K562 (cell line): ENCODE measurements around the gene C12orf43. TPM values are rescaled to one million over a fixed set of nuclear protein-coding genes. Genes with fewer than 3 reads are reported as not detected.

Experiments used
- BRD4 ChIP-seq: fragments of 200-600 bp; sonication (generic); IDR thresholded peaks from 2 replicates; pipeline ENCODE4 v1.6.1; 2017; ENCODE audit warnings: inconsistent platforms
- CBX3 ChIP-seq, 2 experiments: IDR thresholded peaks; 1 replicate in 1 of 2; 2 replicates in 1 of 2; pipeline ENCODE4 v1.6.1; 2012; ENCODE audit warnings: inconsistent platforms in 2 of 2, low read length in 2 of 2, borderline replicate concordance in 1 of 2, control low read depth in 1 of 2
- GATA2 ChIP-seq: sonication (generic); formaldehyde crosslinking; IDR thresholded peaks from 2 replicates; pipeline ENCODE4 v1.4.0; 2020; ENCODE audit warnings: mild to moderate bottlenecking, missing genetic modification reagents
- HSF4 ChIP-seq: fragments of 250-450 bp; sonication (Bioruptor Pico); IDR thresholded peaks from 2 replicates; pipeline ENCODE4 v2.1.2; 2022; ENCODE audit warnings: mild to moderate bottlenecking, moderate library complexity, borderline replicate concordance
- KAT8 ChIP-seq: fragments of 450-650 bp; IDR thresholded peaks from 2 replicates; pipeline ENCODE4 v1.6.1; 2016; ENCODE audit warnings: low read depth, mild to moderate bottlenecking
- KHSRP ChIP-seq: fragments of 450-650 bp; IDR thresholded peaks from 2 replicates; pipeline ENCODE4 v1.6.1; 2017
- LARP7 ChIP-seq: fragments of 450-650 bp; IDR thresholded peaks from 2 replicates; pipeline ENCODE4 v1.6.1; 2016
- NFIX ChIP-seq: fragments of 250-450 bp; sonication (Bioruptor Pico); IDR thresholded peaks from 2 replicates; pipeline ENCODE4 v1.4.0; 2020; ENCODE audit warnings: low read depth, mild to moderate bottlenecking, moderate library complexity
- PTTG1 ChIP-seq: fragments of 450-650 bp; IDR thresholded peaks from 2 replicates; pipeline ENCODE4 v1.6.1; 2016; ENCODE audit warnings: low read depth, mild to moderate bottlenecking, missing genetic modification characterization, missing compliant biosample characterization
- RBM22 ChIP-seq: fragments of 200-400 bp; formaldehyde crosslinking; IDR thresholded peaks from 2 replicates; pipeline ENCODE4 v1.6.1; 2018; ENCODE audit warnings: low read length, low read depth; ENCODE audit not compliant: poor library complexity, severe bottlenecking
- RHOXF2B ChIP-seq: fragments of 250-450 bp; sonication (Bioruptor Pico); conservative IDR thresholded peaks from 2 replicates; pipeline ENCODE4 v1.5.1; 2021
- SMAD3 ChIP-seq: fragments of 450-650 bp; formaldehyde crosslinking; conservative IDR thresholded peaks from 2 replicates; pipeline ENCODE4 v1.4.0; 2020; ENCODE audit warnings: mild to moderate bottlenecking
- TCFL5 ChIP-seq: fragments of 250-450 bp; sonication (Bioruptor Pico); conservative IDR thresholded peaks from 2 replicates; pipeline ENCODE4 v1.6.1; 2021; ENCODE audit warnings: mild to moderate bottlenecking, moderate library complexity, matching md5 sums
- THRB ChIP-seq: fragments of 450-650 bp; formaldehyde crosslinking; conservative IDR thresholded peaks from 2 replicates; pipeline ENCODE4 v1.4.0; 2022; ENCODE audit warnings: mild to moderate bottlenecking, missing genetic modification characterization
- ZBED1 ChIP-seq: IDR thresholded peaks from 2 replicates; pipeline ENCODE4 v1.6.1; 2014
- ZBTB34 ChIP-seq: fragments of 250-450 bp; sonication (Bioruptor Pico); IDR thresholded peaks from 2 replicates; pipeline ENCODE4 v1.8.0; 2021; ENCODE audit warnings: mild to moderate bottlenecking, moderate library complexity
- ZBTB7A ChIP-seq: IDR thresholded peaks from 2 replicates; pipeline ENCODE4 v1.6.1; 2011; ENCODE audit warnings: low read depth, mild to moderate bottlenecking, low read length, moderate library complexity, borderline replicate concordance; ENCODE audit not compliant: control insufficient read depth
- ZNF184 ChIP-seq: sonication (generic); formaldehyde crosslinking; IDR thresholded peaks from 2 replicates; pipeline ENCODE4 v1.5.0; 2020; ENCODE audit warnings: missing genetic modification reagents
- ZNF274 ChIP-seq: IDR thresholded peaks from 2 replicates; pipeline ENCODE4 v1.6.1; 2011; ENCODE audit warnings: low read depth, mild to moderate bottlenecking, low read length, moderate library complexity, borderline replicate concordance
- ZNF507 ChIP-seq: conservative IDR thresholded peaks from 2 replicates; pipeline ENCODE4 v1.6.1; 2017; ENCODE audit warnings: missing genetic modification characterization, missing compliant biosample characterization
- ZNF766 ChIP-seq: fragments of 200-800 bp; sonication (Bioruptor generic); conservative IDR thresholded peaks from 2 replicates; pipeline ENCODE4 v1.6.1; 2016; ENCODE audit warnings: missing genetic modification characterization, missing compliant biosample characterization
- polyA plus RNA-seq, 8 experiments: library from polyadenylated mRNA; depleted of rRNA in 4 of 8; stranded (reverse) in 5 of 8; unstranded in 3 of 8; fragments of >200 nt; fragmentation: Nextera tagmentation in 2 of 8; fragmentation: Illumina TruSeq in 1 of 8; extraction: Ambion mirVana in 2 of 8; extraction: Trizol in 1 of 8; gene quantifications; 2 replicates each; pipeline versions ENCODE4 v1.2.1 to v1.2.3, GENCODE V29; 2011 to 2014; ENCODE audit warnings: inconsistent platforms in 1 of 8, missing spikeins in 1 of 8
- total RNA-seq, 7 experiments: library from RNA; depleted of rRNA in 6 of 7; stranded (reverse); fragments of >200 nt in 6 of 7; fragmentation: Illumina TruSeq in 2 of 7; extraction: Trizol in 2 of 7; gene quantifications; 2 replicates each; pipeline versions ENCODE4 v1.2.1 to v1.2.3, GENCODE V29; 2011 to 2021; ENCODE audit warnings: low replicate concordance in 1 of 7
- TF ChIP-seq, protein P1 (sequence below): IDR thresholded peaks from 2 replicates; pipeline ENCODE4 v1.6.1; 2011; ENCODE audit not compliant: insufficient read length; ENCODE audit errors: extremely low read depth
- TF ChIP-seq, protein P2 (sequence below): fragments of 450-650 bp; formaldehyde crosslinking; IDR thresholded peaks from 2 replicates; pipeline ENCODE4 v1.4.0; 2022; ENCODE audit warnings: missing genetic modification characterization
- TF ChIP-seq, protein P3 (sequence below): sonication (generic); formaldehyde crosslinking; IDR thresholded peaks from 2 replicates; pipeline ENCODE4 v1.8.1; 2023; ENCODE audit warnings: mild to moderate bottlenecking, missing genetic modification reagents

Gene C12orf43
- total and polyA plus RNA-seq, 9 of the 15 experiments (the other 6 are each of a cell fraction or from before 2014, with no cell fraction given): 4.3 to 22.2 (median 16.8) TPM

GRCh38 chr12:121017966-121018491 lies 1.7 kb upstream of the C12orf43 start (continued):
- TF ChIP-seq SMAD3 (CRISPR knock-in tag): peak; percentile 88
- peak; percentile 95 for TF ChIP-seq ZNF766 (CRISPR knock-in tag)
- no peak for TF ChIP-seq KAT8
- TF ChIP-seq ZBED1: no peak
- peak; percentile 28; the same call in 1 of the 2 replicates for TF ChIP-seq ZBTB7A
- TF ChIP-seq HSF4: peak; percentile 71; the same call in 1 of the 2 replicates
- TF ChIP-seq, protein P1, sequence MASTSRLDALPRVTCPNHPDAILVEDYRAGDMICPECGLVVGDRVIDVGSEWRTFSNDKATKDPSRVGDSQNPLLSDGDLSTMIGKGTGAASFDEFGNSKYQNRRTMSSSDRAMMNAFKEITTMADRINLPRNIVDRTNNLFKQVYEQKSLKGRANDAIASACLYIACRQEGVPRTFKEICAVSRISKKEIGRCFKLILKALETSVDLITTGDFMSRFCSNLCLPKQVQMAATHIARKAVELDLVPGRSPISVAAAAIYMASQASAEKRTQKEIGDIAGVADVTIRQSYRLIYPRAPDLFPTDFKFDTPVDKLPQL: no peak
- TF ChIP-seq KHSRP: no peak
- TF ChIP-seq ZNF184 (CRISPR knock-in tag): no peak
- TF ChIP-seq BRD4: peak; percentile 58; the same call in 1 of the 2 replicates
- no peak for TF ChIP-seq GATA2 (CRISPR knock-in tag)
- TF ChIP-seq, protein P2, sequence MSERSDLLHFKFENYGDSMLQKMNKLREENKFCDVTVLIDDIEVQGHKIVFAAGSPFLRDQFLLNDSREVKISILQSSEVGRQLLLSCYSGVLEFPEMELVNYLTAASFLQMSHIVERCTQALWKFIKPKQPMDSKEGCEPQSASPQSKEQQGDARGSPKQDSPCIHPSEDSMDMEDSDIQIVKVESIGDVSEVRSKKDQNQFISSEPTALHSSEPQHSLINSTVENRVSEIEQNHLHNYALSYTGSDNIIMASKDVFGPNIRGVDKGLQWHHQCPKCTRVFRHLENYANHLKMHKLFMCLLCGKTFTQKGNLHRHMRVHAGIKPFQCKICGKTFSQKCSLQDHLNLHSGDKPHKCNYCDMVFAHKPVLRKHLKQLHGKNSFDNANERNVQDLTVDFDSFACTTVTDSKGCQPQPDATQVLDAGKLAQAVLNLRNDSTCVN (CRISPR knock-in tag): no peak
- TF ChIP-seq THRB (CRISPR knock-in tag): peak; percentile 84; the same call in 1 of the 2 replicates
- TF ChIP-seq ZNF507 (tag): no peak; the same call in 1 of the 2 replicates
- peak; percentile 98 for TF ChIP-seq PTTG1 (tag)
- peak; percentile 88 for TF ChIP-seq ZBTB34 (CRISPR knock-in tag)
- TF ChIP-seq RBM22: no peak
- TF ChIP-seq NFIX (CRISPR knock-in tag): no peak
- TF ChIP-seq LARP7: no peak
- peak in 1 of 2 experiments; percentile 33; a peak in 1 of 3 replicates for TF ChIP-seq CBX3 (IDR thresholded peaks at IDR 0.05; ENCODE audit: borderline replicate concordance in 1 of 2, low read length in 2 of 2)
- TF ChIP-seq ZNF274: no peak
- TF ChIP-seq RHOXF2B (CRISPR knock-in tag): no peak
- TF ChIP-seq TCFL5 (CRISPR knock-in tag): peak; percentile 61; the same call in 1 of the 2 replicates
- TF ChIP-seq, protein P3, sequence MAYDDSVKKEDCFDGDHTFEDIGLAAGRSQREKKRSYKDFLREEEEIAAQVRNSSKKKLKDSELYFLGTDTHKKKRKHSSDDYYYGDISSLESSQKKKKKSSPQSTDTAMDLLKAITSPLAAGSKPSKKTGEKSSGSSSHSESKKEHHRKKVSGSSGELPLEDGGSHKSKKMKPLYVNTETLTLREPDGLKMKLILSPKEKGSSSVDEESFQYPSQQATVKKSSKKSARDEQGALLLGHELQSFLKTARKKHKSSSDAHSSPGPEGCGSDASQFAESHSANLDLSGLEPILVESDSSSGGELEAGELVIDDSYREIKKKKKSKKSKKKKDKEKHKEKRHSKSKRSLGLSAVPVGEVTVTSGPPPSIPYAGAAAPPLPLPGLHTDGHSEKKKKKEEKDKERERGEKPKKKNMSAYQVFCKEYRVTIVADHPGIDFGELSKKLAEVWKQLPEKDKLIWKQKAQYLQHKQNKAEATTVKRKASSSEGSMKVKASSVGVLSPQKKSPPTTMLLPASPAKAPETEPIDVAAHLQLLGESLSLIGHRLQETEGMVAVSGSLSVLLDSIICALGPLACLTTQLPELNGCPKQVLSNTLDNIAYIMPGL (CRISPR knock-in tag): no peak
